ENCODE results near the gene EFNA2. TPM values are rescaled to one million over a fixed set of nuclear protein-coding genes. Genes with fewer than 3 reads are reported as not detected.

The EFNA2 gene
- polyA plus RNA-seq, 1 donor from 2014 or later, result 10.3 TPM

DNA sequence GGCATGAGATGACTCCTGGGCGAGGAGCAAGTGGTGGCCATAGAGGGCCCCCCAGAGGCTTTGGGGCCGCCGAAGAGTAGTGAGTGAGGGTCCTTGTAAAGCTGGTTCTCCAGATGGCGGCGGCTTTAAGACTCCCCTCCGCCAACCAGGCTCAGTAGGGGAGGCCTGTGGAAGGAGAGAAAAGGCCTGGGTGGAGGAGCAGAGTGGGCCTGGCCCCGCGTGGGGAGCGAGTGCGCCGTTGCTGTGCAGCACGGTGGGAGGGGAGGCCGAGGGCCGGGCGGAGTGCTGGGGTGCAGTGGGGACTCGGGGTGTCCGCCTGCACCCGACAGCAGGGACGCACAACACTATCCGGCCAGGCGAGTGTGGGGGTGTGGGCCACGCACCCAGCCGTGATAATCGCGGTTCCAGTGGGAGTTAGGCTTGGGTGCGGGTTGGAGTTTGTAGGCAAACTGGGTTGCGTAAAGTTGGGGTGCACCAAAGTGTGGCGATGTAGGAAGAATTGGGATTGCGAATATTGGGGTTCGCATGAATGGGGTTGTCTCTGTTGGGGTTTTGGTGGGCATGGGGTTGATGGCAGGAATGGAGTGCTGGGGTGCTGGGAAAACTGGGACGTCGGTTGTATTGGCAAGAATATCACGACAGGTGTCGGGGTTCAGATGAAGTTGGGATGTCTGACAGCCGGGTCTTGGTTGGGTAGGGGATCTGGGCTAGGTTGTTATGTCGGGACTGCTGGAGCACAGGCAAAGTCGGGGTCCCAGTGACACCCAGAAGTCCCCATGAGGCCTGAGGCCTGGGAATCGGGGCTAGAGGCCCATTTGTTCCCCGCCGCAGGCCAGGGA lies 17.2 kb upstream of the EFNA2 start:
- H3K27me3 ChIP-seq (ENCODE audit: insufficient read depth, low read depth, low read length), result no peaks in the 10 kb centered on the region
- no peaks in the 10 kb centered on the region for H3K9me2 ChIP-seq (ENCODE audit: insufficient read depth, low read length)
- no peak overlapping the region for H2AFZ ChIP-seq (ENCODE audit: low read depth, low read length)
- H3K4me2 ChIP-seq (ENCODE audit: low read length), result peak overlapping the region; percentile 78
- peak overlapping the region; percentile 71 for H3K4me3 ChIP-seq (ENCODE audit: low read length)
- peaks cover 35% of the 10 kb centered on the region for H3K79me2 ChIP-seq (replicated peaks; ENCODE audit: insufficient read depth, low read length)
- H3K9me3 ChIP-seq (ENCODE audit: low read length), result no peaks in the 10 kb centered on the region
- H3F3A ChIP-seq (ENCODE audit: insufficient read depth, low read length, poor library complexity, severe bottlenecking), result no peaks in the 10 kb centered on the region
- H3K27ac ChIP-seq (ENCODE audit: low read length), result peak overlapping the region; percentile 82
- TF ChIP-seq MXI1 (conservative IDR thresholded peaks at IDR 0.05; ENCODE audit: poor library complexity, severe bottlenecking) (no peak), EP300 (conservative IDR thresholded peaks at IDR 0.05; ENCODE audit: poor library complexity, severe bottlenecking) (no peak), SMC3 (conservative IDR thresholded peaks at IDR 0.05; ENCODE audit: poor library complexity) (no peak), EZH2 (IDR thresholded peaks at IDR 0.05; ENCODE audit: borderline replicate concordance, insufficient read depth, low read length, poor library complexity, severe bottlenecking) (no peak), RAD21 (conservative IDR thresholded peaks at IDR 0.05) (no peak)
- TF ChIP-seq, protein P1, sequence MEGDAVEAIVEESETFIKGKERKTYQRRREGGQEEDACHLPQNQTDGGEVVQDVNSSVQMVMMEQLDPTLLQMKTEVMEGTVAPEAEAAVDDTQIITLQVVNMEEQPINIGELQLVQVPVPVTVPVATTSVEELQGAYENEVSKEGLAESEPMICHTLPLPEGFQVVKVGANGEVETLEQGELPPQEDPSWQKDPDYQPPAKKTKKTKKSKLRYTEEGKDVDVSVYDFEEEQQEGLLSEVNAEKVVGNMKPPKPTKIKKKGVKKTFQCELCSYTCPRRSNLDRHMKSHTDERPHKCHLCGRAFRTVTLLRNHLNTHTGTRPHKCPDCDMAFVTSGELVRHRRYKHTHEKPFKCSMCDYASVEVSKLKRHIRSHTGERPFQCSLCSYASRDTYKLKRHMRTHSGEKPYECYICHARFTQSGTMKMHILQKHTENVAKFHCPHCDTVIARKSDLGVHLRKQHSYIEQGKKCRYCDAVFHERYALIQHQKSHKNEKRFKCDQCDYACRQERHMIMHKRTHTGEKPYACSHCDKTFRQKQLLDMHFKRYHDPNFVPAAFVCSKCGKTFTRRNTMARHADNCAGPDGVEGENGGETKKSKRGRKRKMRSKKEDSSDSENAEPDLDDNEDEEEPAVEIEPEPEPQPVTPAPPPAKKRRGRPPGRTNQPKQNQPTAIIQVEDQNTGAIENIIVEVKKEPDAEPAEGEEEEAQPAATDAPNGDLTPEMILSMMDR (IDR thresholded peaks at IDR 0.05; ENCODE audit: poor library complexity, severe bottlenecking), result no peak
- peak overlapping the region; percentile 90 for H3K9ac ChIP-seq (ENCODE audit: low read length)
- H4K20me1 ChIP-seq (ENCODE audit: insufficient read depth), result peaks cover 20% of the 10 kb centered on the region
- no peaks in the 10 kb centered on the region for H3K36me3 ChIP-seq (ENCODE audit: insufficient read depth, low read length)

DNA sequence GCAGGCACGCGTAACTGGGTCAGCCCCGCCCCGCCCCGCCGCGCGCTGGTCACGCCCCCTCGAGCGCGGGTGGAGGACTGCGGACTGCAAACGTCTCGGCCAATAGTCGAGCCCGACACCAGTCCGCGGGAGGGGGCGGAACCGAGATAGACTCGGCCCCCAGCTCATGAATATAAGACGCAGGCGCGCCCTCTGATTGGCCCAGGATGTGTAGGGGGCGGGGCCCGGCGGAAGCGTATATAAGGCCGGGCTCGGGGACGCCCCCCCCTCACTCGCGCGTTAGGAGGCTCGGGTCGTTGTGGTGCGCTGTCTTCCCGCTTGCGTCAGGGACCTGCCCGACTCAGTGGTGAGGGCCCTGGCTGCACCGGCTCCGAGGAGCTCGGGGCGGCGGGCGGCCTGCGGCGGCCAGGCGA lies 16.6 kb upstream of the EFNA2 start, which contains the start of gene CIRBP:
Gene CIRBP (plus strand): TSS at position 268 of the 413 bp plus-strand sequence. CDS start 1,602 bp downstream, outside the sequence.
- H3K27me3 ChIP-seq (ENCODE audit: insufficient read depth, low read depth, low read length), result no peaks in the 10 kb centered on the region
- no peaks in the 10 kb centered on the region for H3K9me2 ChIP-seq (ENCODE audit: insufficient read depth, low read length)
- H3K9ac ChIP-seq (ENCODE audit: low read length), result peak within 1 kb of the TSS; percentile 90
- H4K20me1 ChIP-seq (ENCODE audit: insufficient read depth), result peaks cover 20% of the 10 kb centered on the region
- H3K36me3 ChIP-seq (ENCODE audit: insufficient read depth, low read length), result peaks cover 3% of the 10 kb centered on the region
- peak within 1 kb of the TSS; percentile 99 for H3K4me2 ChIP-seq (ENCODE audit: low read length)
- H3K4me3 ChIP-seq (ENCODE audit: low read length), result peak within 1 kb of the TSS; percentile 71
- H3K27ac ChIP-seq (ENCODE audit: low read length), result peak within 1 kb of the TSS; percentile 82
- no peak within 1 kb of the TSS for H2AFZ ChIP-seq (ENCODE audit: low read depth, low read length)
- H3K79me2 ChIP-seq (replicated peaks; ENCODE audit: insufficient read depth, low read length), result peaks cover 35% of the 10 kb centered on the region
- no peaks in the 10 kb centered on the region for H3F3A ChIP-seq (ENCODE audit: insufficient read depth, low read length, poor library complexity, severe bottlenecking)
- H3K9me3 ChIP-seq (ENCODE audit: low read length), result no peaks in the 10 kb centered on the region
- TF ChIP-seq RAD21 (conservative IDR thresholded peaks at IDR 0.05) (no peak), SMC3 (conservative IDR thresholded peaks at IDR 0.05; ENCODE audit: poor library complexity) (peak; percentile 33), EZH2 (IDR thresholded peaks at IDR 0.05; ENCODE audit: borderline replicate concordance, insufficient read depth, low read length, poor library complexity, severe bottlenecking) (no peak), MXI1 (conservative IDR thresholded peaks at IDR 0.05; ENCODE audit: poor library complexity, severe bottlenecking) (no peak), EP300 (conservative IDR thresholded peaks at IDR 0.05; ENCODE audit: poor library complexity, severe bottlenecking) (no peak), POLR2AphosphoS5 (IDR thresholded peaks at IDR 0.05) (peak; percentile 100), TAF1 (IDR thresholded peaks at IDR 0.05; ENCODE audit: low read depth) (peak; percentile 88)
- TF ChIP-seq, protein P2, sequence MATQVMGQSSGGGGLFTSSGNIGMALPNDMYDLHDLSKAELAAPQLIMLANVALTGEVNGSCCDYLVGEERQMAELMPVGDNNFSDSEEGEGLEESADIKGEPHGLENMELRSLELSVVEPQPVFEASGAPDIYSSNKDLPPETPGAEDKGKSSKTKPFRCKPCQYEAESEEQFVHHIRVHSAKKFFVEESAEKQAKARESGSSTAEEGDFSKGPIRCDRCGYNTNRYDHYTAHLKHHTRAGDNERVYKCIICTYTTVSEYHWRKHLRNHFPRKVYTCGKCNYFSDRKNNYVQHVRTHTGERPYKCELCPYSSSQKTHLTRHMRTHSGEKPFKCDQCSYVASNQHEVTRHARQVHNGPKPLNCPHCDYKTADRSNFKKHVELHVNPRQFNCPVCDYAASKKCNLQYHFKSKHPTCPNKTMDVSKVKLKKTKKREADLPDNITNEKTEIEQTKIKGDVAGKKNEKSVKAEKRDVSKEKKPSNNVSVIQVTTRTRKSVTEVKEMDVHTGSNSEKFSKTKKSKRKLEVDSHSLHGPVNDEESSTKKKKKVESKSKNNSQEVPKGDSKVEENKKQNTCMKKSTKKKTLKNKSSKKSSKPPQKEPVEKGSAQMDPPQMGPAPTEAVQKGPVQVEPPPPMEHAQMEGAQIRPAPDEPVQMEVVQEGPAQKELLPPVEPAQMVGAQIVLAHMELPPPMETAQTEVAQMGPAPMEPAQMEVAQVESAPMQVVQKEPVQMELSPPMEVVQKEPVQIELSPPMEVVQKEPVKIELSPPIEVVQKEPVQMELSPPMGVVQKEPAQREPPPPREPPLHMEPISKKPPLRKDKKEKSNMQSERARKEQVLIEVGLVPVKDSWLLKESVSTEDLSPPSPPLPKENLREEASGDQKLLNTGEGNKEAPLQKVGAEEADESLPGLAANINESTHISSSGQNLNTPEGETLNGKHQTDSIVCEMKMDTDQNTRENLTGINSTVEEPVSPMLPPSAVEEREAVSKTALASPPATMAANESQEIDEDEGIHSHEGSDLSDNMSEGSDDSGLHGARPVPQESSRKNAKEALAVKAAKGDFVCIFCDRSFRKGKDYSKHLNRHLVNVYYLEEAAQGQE (IDR thresholded peaks at IDR 0.05; ENCODE audit: borderline replicate concordance), result peak; percentile 80
- TF ChIP-seq, protein P1 (IDR thresholded peaks at IDR 0.05; ENCODE audit: poor library complexity, severe bottlenecking), result no peak
